K562 (cell line): ENCODE measurements around the gene SLC10A3. TPM values are rescaled to one million over a fixed set of nuclear protein-coding genes. Genes with fewer than 3 reads are reported as not detected.

Experiments
- ATAC-seq: fragments of 200-7000 bp; cut with Tn5 transposase; 3 replicates; pipeline ENCODE4 v1.9.1; 2020; ENCODE audit warnings: moderate library complexity
- BruUV-seq: library from RNA; stranded (reverse); fragments of 400-500 nt; replicated peaks from 2 replicates; lab custom pipeline; 2021; lab: Mats Ljungman, UMichigan
- CTCF ChIA-PET: fragments of 300-600 bp; formaldehyde crosslinking; extraction: SDS; loops from one replicate; lab custom pipeline; 2021; ENCODE audit warnings: low intra/inter-chr PET ratio; lab: Yijun Ruan, JAX
- POLR2A ChIA-PET: fragments of 300-600, 350-650 bp; sonication (Branson Sonifier 250); formaldehyde crosslinking; extraction: SDS; loops from one replicate; lab custom pipeline; 2021; ENCODE audit warnings: antibody characterized with exemption, inconsistent platforms; lab: Yijun Ruan, JAX
- DNase-seq, 4 experiments: peaks; one replicate each; pipeline versions ENCODE4 v3.0.0 to v3.0.0-alpha.2; 2011 to 2018; ENCODE audit warnings: low spot score in 3 of 4, mixed read lengths in 3 of 4; ENCODE audit errors: extremely low read depth in 1 of 4
- FAIRE-seq: peaks from 2 replicates; lab custom pipeline; 2011; peaks lifted over from hg19 to GRCh38; lab: Jason Lieb, UNC
- H2AFZ ChIP-seq: 2 replicates; pipeline ENCODE4 v1.6.0; 2011; ENCODE audit warnings: low read depth, low read length, control low read depth, inconsistent platforms
- H3K27ac ChIP-seq: fragments of 200-600 bp; 3 replicates; pipeline ENCODE4 v1.8.0; 2011; ENCODE audit warnings: low read depth, mild to moderate bottlenecking, control low read depth, inconsistent platforms, low read length, moderate library complexity, mixed read lengths; ENCODE audit errors: extremely low read depth
- H3K27me3 ChIP-seq, 2 experiments: fragments of 300-600 bp in 1 of 2; 2 replicates in 1 of 2; 3 replicates in 1 of 2; pipeline versions ENCODE4 v1.6.0 to v1.8.0; 2011; ENCODE audit warnings: inconsistent platforms in 2 of 2, low read length in 2 of 2, mild to moderate bottlenecking in 1 of 2, mixed read lengths in 1 of 2, moderate library complexity in 1 of 2; ENCODE audit not compliant: control insufficient read depth in 2 of 2, insufficient read depth in 2 of 2
- H3K36me3 ChIP-seq: fragments of 300-600 bp; 3 replicates; pipeline ENCODE4 v1.8.0; 2011; ENCODE audit warnings: mild to moderate bottlenecking, low read length, inconsistent platforms; ENCODE audit not compliant: control insufficient read depth, insufficient read depth
- H3K4me1 ChIP-seq, 2 experiments: fragments of 200-600 bp in 1 of 2; replicated peaks in 1 of 2; 2 replicates in 1 of 2; 3 replicates in 1 of 2; pipeline versions ENCODE4 v1.5.1 to v1.8.0; 2011; ENCODE audit warnings: inconsistent platforms in 2 of 2, low read length in 2 of 2, mild to moderate bottlenecking in 1 of 2, mixed read lengths in 1 of 2, moderate library complexity in 1 of 2; ENCODE audit not compliant: control insufficient read depth in 2 of 2, insufficient read depth in 2 of 2
- H3K4me2 ChIP-seq: 2 replicates; pipeline ENCODE4 v1.6.1; 2011; ENCODE audit warnings: low read length, control low read depth, inconsistent platforms, mixed read lengths; ENCODE audit not compliant: insufficient read depth
- H3K4me3 ChIP-seq: fragments of 200-600 bp; sonication (generic), shearing (Covaris generic); 2 replicates; pipeline ENCODE4 v1.5.1; 2016; ENCODE audit warnings: control low read depth, inconsistent platforms
- H3K79me2 ChIP-seq: fragments of 200-600 bp; 3 replicates; pipeline ENCODE4 v1.8.0; 2011; ENCODE audit warnings: low read length, inconsistent platforms; ENCODE audit not compliant: control insufficient read depth, insufficient read depth
- H3K9ac ChIP-seq, 2 experiments: 2 replicates each; pipeline versions ENCODE4 v1.6.0 to v1.6.1; 2011; ENCODE audit warnings: low read depth in 2 of 2, low read length in 2 of 2, control low read depth in 1 of 2, inconsistent platforms in 1 of 2, mild to moderate bottlenecking in 1 of 2, mixed read lengths in 1 of 2; ENCODE audit not compliant: insufficient read depth in 1 of 2
- H3K9me1 ChIP-seq: one replicate; pipeline ENCODE4 v1.6.0; 2011; ENCODE audit warnings: inconsistent platforms, mild to moderate bottlenecking, low read length, moderate library complexity; ENCODE audit not compliant: control insufficient read depth, insufficient read depth
- H3K9me3 ChIP-seq: replicated peaks from 2 replicates; pipeline ENCODE4 v1.5.1; 2011; ENCODE audit warnings: low read depth, low read length, inconsistent platforms; ENCODE audit not compliant: control insufficient read depth, insufficient read depth
- H4K20me1 ChIP-seq: replicated peaks from 2 replicates; pipeline ENCODE4 v1.6.1; 2011; ENCODE audit warnings: low read length, inconsistent platforms, mixed read lengths; ENCODE audit not compliant: control insufficient read depth, insufficient read depth
- CBFB ChIP-seq: sonication (generic); formaldehyde crosslinking; IDR thresholded peaks from 2 replicates; pipeline ENCODE4 v1.4.0; 2020; ENCODE audit warnings: mild to moderate bottlenecking, missing genetic modification reagents
- CCNT2 ChIP-seq: IDR thresholded peaks from 2 replicates; pipeline ENCODE4 v1.6.1; 2011; ENCODE audit warnings: borderline replicate concordance, low read depth, mild to moderate bottlenecking, moderate library complexity, mixed read lengths, low read length; ENCODE audit not compliant: insufficient read length; ENCODE audit errors: extremely low read depth
- EGR1 ChIP-seq: fragments of 450-650 bp; conservative IDR thresholded peaks from 2 replicates; pipeline ENCODE4 v1.6.1; 2017; ENCODE audit warnings: mild to moderate bottlenecking
- HNRNPUL1 ChIP-seq: fragments of 200-400 bp; formaldehyde crosslinking; IDR thresholded peaks from 2 replicates; pipeline ENCODE4 v1.6.1; 2017; ENCODE audit warnings: low read length
- IFI16 ChIP-seq: fragments of 250-450 bp; sonication (Bioruptor Pico); IDR thresholded peaks from 2 replicates; pipeline ENCODE4 v2.1.2; 2022; ENCODE audit warnings: mild to moderate bottlenecking, inconsistent platforms
- MAX ChIP-seq: sonication (generic); formaldehyde crosslinking; IDR thresholded peaks from 2 replicates; pipeline ENCODE4 v1.9.0; 2022; ENCODE audit warnings: mild to moderate bottlenecking, missing genetic modification reagents
- POLR2B ChIP-seq: fragments of 450-650 bp; IDR thresholded peaks from 2 replicates; pipeline ENCODE4 v1.6.1; 2018; ENCODE audit warnings: low read depth; ENCODE audit not compliant: partially characterized antibody
- SIN3B ChIP-seq: fragments of 450-650 bp; IDR thresholded peaks from 2 replicates; pipeline ENCODE4 v1.6.1; 2017; ENCODE audit warnings: low read depth, mild to moderate bottlenecking, moderate library complexity
- SUPT5H ChIP-seq: fragments of 450-650 bp; IDR thresholded peaks from 2 replicates; pipeline ENCODE4 v1.6.1; 2016
- VEZF1 ChIP-seq: fragments of 200-800 bp; sonication (Bioruptor generic); IDR thresholded peaks from 2 replicates; pipeline ENCODE4 v1.6.1; 2017; ENCODE audit warnings: missing genetic modification characterization, missing compliant biosample characterization
- ZNF655 ChIP-seq: fragments of 250-450 bp; sonication (Bioruptor Pico); IDR thresholded peaks from 2 replicates; pipeline ENCODE4 v1.5.0; 2021
- WGBS: fragments of 100-300 bp; shearing (Covaris generic); methylation state at CpG from one replicate; pipeline ENCODE4 v1.1.6; 2016; ENCODE audit warnings: low coverage, mixed read lengths; ENCODE audit not compliant: insufficient coverage; ENCODE audit errors: missing lambda C conversion rate; 5-methylcytosine and 5-hydroxymethylcytosine counted together
- in situ Hi-C: fragments of 300-500 bp; cut with MboI; formaldehyde crosslinking; loops from 4 replicates; pipeline ENCODE4 v1.15.0; 2018; ENCODE audit warnings: inconsistent platforms, mixed read lengths
- intact Hi-C: fragments of 100-400 bp; cut with micrococcal nuclease; formaldehyde crosslinking; loops from 2 replicates; pipeline ENCODE4 v1.14.2; 2022
- polyA plus RNA-seq, 8 experiments: library from polyadenylated mRNA; depleted of rRNA in 4 of 8; stranded (reverse) in 5 of 8; unstranded in 3 of 8; fragments of >200 nt; fragmentation: Nextera tagmentation in 2 of 8; fragmentation: Illumina TruSeq in 1 of 8; extraction: Ambion mirVana in 2 of 8; extraction: Trizol in 1 of 8; gene quantifications; 2 replicates each; pipeline versions ENCODE4 v1.2.1 to v1.2.3, GENCODE V29; 2011 to 2014; ENCODE audit warnings: inconsistent platforms in 1 of 8, missing spikeins in 1 of 8
- total RNA-seq, 7 experiments: library from RNA; depleted of rRNA in 6 of 7; stranded (reverse); fragments of >200 nt in 6 of 7; fragmentation: Illumina TruSeq in 2 of 7; extraction: Trizol in 2 of 7; gene quantifications; 2 replicates each; pipeline versions ENCODE4 v1.2.1 to v1.2.3, GENCODE V29; 2011 to 2021; ENCODE audit warnings: low replicate concordance in 1 of 7

SLC10A3 gene
- total and polyA plus RNA-seq, 9 of the 15 experiments (the other 6 are each of a cell fraction or from before 2014, with no cell fraction given) = 5.2 to 30.6 (median 16.7) TPM

- Histone ChIP-seq H3K27me3 (no peaks in the 10 kb centered on the region), H4K20me1 (peaks cover 7% of the 10 kb centered on the region; the same call in 1 of the 2 replicates), H3K9me3 (no peaks in the 10 kb centered on the region), H3K4me1 (peaks cover 47 to 93% of the 10 kb centered on the region in 2 experiments), H3K36me3 (peaks cover 50% of the 10 kb centered on the region), H3K79me2 (peaks cover 72% of the 10 kb centered on the region), H3K4me3 (peak within 1 kb of the TSS; percentile 83), H2AFZ (peak within 1 kb of the TSS; percentile 63; the same call in 1 of the 2 replicates), H3K27ac (peak within 1 kb of the TSS; percentile 87), H3K9ac (peak within 1 kb of the TSS; percentile 84 to 97), H3K9me1 (no peaks in the 10 kb centered on the region), H3K4me2 (peak within 1 kb of the TSS; percentile 91)
- in situ Hi-C loops = no loop called here
- ChIA-PET POLR2A (interaction anchor here (0.5 to 2.1 kb wide), 10 partner anchors 9 to 478 kb away, joined by 3 to 10 read pairs (median 4); partner anchors contain the start of genes ATP6AP1 and RPL10), CTCF (no interaction called here)
- intact Hi-C loops = loop anchor here (5.0 kb wide), 1 partner anchor 89 kb away; the partner anchor contains the start of gene RPL10
- FAIRE-seq = no peak
- DNase-seq = peak; percentile 67 to 83 (median 73)
- 7% methylated on average over 12 of the region's 95 CpGs for WGBS
- peak; percentile 22 for ATAC-seq
- BruUV-seq = no TSS peak
- TF ChIP-seq SIN3B = 0 out of 2 replicates have a peak, but pooled peaks have one; percentile 27
- TF ChIP-seq EGR1 = peak; percentile 94
- peak; percentile 42; the same call in 1 of the 2 replicates for TF ChIP-seq SUPT5H
- no peak for TF ChIP-seq IFI16 (CRISPR knock-in tag)
- TF ChIP-seq POLR2B = peak; percentile 44
- peak; percentile 37 for TF ChIP-seq CCNT2
- TF ChIP-seq HNRNPUL1 = no peak
- TF ChIP-seq VEZF1 (CRISPR knock-in tag) = peak; percentile 92
- no peak for TF ChIP-seq CBFB (CRISPR knock-in tag)
- peak; percentile 39; the same call in 1 of the 2 replicates for TF ChIP-seq MAX (CRISPR knock-in tag)
- TF ChIP-seq ZNF655 (CRISPR knock-in tag) = no peak
Measured at GRCh38 chrX:154486396-154487207, 3.8 kb downstream of the SLC10A3 start, which contains the start of gene UBL4A. TSS of gene UBL4A (minus strand) at chrX:154486615. CDS start at chrX:154486584, 31 bp downstream.
